HG03139 (cell line): ENCODE results near the gene CDH4.
"Not testable (repeated sequence)": the region's sequence is repeated elsewhere in the genome, so short reads cannot be mapped to it uniquely, and the experiment has no call there.

Source experiments
- ATAC-seq: cut with Tn5 transposase; IDR thresholded peaks from one replicate; pipeline ENCODE4 v1.9.1; 2021; ENCODE audit not compliant: unreplicated experiment

CDH4 gene

DNA sequence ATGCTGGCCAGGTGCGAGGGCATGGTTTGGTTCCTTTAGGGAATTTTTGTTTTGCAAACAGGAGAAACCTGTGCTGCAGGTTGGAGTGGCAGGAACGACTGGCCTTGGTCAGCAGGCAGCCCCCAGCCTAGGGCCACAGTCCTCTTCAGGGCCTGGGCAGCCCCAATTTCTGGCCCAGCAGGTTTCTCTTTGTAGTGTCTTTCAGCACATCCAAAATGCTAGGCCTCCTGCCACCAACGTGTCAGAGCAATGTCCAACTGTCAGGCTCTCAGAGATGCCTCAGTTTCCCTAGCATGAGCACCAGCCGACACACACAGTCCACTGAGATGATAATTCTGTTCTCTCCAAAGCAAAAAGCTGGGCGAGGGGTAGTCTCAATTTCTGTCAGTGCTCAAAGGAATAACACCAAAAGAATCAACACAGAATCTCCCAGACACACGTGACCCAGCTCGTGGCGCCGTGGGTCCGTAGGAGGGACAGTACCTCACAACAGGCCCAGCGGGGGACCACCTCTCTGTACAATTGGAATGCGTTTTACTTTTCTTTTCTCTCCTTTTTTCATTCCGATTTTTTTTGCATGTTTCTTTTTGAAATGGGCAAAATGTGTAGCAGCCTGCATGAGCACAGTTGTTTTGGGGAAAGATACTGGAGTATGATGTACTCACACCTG is 687.8 kb downstream of the CDH4 start:
- ATAC-seq = no peak

DNA sequence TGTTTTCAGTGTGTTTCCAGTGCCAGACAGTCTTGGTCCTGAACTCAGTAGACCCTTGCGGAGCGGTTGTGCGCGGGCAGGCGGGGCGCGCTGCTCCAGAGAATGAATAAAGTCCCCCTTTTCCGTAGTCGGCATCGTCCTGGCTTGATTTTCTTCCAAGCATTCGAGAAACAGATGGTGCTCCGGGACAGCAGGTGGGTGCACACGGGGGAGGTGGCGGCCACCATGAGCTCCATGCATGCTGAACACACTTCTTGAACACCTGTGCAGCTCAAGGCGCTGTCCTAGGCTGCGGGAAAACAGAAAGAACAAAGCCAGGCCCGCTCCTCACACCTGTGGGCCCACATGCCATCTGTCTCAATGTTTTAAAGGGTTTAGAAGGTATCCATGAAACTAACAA is 688.4 kb downstream of the CDH4 start:
- ATAC-seq = no peak

DNA sequence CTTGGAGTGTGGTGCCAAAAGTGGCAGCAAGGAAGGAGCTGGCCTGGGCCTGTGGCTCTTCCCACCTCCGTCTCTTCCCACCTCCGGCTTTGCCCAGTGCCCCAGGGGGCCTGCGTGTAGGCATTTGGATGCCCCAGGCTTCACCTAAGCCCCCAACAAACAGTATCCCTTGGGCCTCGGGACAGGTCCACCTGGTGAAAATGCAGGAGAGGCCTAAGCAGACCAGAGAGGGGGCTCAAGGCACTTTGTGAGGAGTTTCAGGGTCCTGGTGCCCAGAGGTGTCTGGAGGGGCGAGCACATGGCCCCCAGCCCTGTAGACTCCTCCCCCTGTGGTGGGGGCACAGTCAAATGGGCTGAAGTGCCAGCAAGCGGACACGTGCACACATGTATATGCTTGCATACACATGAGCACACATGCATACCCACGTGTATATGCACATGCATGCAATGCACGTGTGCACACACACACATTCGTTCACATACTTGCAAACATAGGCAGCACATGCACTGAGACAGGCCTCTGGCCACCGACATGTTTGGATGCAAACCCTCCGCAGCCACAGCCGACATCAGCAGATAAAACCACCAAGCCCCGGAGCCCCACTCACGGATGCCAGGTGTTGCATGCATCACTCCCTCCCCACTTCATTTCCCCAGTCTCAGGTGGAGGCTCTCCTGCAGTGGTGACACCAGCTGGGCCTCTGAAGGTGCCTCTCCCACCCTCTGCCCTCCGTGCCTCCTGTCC is 689.1 kb downstream of the CDH4 start:
- ATAC-seq = no peak

DNA sequence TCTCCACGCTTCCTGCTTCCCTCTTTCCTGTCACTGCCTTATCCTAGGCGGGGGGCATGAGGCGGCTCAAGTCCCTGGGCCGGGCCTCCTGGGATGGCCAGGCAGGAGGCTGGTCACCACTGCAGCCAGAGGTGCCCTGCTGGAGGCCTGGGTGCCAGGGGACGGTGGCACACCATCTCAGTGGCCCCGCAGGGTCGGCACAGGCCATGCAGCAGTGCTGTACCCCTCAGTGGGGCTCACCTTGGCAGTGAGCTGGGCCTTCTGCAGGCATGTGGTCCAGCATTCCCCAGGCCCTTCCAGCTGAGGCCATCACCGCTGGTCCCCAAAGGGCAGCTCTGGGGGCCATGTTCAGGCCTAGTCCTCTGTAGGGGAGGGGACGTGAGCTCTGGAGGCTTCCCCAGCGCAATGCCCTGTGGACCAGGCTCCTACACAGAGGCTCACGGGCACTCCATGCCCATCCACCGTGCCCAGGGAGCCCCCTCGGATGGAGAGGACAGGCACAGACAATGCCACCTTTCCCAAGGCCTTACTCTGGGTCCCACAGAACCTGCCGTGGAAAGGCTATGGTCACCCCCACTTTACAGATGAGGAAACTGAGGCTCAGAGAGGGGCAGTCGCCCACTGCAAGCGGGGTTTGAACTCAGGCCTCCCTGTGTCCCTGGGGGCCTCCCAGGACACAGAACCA is 689.8 kb downstream of the CDH4 start:
- ATAC-seq = no peak

DNA sequence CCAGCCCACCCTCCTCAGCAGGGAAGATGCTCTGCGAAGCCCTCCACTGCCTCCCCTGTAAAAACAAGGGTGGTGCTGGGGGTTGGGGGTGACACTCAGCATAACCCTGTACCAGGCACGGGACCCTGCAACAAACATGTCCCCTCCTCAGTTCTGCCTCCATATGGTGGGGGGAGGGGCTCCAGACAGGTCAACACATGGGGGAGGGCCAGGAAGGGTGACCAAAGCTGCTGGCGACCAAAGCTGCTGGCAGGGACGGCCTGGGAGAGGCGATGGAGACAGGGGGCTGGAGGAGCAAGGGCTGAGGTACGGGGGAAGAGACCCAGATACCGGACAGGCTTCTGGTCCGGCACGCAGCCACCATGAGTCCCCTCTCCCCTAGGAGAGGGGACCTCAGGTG is 690.5 kb downstream of the CDH4 start:
- ATAC-seq = no peak

DNA sequence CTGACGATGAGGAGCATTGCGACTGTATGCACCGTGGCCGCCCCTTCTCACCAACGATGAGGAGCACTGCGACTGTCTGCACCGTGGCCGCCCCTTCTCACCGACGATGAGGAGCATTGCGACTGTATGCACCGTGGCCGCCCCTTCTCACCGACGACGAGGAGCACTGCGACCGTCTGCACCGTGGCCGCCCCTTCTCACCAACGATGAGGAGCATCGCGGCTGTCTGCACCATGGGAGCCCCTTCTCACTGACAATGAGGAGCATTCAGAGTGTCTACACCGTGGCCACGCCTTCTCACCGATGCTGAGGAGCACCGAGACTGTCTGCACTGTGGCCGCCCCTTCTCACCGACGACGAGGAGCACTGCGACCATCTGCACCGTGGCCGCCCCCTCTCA is 692.9 kb downstream of the CDH4 start:
- ATAC-seq = not testable (repeated sequence)

DNA sequence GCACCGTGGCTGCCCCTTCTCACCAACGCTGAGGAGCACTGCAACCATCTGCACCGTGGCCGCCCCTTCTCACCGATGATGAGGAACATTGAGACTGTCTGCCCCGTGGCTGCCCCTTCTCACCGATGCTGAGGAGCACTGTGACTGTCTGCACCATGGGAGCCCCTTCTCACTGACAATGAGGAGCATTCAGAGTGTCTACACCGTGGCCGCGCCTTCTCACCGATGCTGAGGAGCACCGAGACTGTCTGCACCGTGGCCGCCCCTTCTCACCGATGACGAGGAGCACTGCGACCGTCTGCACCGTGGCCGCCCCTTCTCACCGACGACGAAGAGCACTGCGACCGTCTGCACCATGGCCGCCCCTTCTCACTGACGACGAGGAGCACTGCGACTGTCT is 693.4 kb downstream of the CDH4 start:
- not testable (repeated sequence) for ATAC-seq

DNA sequence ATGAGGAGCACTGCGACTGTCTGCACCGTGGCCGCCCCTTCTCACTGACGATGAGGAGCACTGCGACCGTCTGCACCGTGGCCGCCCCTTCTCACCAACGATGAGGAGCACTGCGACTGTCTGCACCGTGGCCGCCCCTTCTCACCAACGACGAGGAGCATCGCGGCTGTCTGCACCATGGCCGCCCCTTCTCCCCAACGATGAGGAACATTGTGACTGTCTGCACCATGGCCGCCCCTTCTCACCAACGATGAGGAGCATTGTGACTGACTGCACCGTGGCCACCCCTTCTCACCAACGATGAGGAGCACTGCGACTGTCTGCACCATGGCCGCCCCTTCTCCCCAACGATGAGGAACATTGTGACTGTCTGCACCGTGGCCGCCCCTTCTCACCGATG is 696.0 kb downstream of the CDH4 start:
- not testable (repeated sequence) for ATAC-seq

DNA sequence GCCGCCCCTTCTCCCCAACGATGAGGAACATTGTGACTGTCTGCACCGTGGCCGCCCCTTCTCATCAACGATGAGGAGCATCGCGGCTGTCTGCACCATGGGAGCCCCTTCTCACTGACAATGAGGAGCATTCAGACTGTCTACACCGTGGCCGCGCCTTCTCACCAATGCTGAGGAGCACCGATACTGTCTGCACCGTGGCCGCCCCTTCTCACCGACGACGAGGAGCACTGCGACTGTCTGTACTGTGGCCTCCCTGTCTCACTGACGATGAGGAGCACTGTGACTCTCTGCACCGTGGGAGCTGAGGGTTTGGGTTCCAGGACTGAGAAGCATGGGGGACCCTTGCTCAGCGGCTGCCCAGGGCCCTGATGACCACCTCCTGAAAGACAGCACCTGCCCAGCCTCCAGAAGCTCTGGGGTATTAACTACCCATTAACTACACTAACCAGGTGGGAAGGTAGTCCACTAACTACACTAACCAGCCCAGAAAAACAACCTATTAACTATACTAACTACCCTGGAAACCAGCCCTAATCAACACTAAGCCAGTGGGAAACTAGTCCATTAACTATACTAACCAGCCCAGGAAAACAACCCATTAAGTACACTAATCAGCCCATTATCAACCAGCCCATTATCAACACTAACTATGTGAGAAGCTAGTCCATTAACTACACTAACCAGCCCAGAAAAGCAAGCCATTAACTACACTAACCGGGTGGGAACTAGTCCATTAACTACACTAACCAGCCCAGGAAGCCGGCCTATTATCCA is 696.7 kb downstream of the CDH4 start:
- ATAC-seq = no peak

DNA sequence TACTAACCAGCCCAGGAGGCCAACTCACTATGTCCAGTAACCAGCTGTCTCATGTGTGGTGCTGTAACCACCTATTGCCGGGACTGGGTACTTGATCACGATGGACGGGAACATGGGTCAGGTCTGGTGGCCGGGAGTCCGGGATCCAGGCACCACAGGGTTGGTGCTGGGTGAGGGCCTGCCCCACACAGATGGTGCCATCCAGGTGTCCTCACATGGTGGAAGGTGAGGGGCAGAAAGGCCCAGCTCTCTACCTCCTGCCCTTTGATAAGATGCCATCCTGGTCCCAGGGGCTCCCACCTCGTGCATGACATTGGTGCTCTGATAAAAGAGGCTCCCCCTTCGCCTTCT is 697.3 kb downstream of the CDH4 start:
- ATAC-seq = no peak

DNA sequence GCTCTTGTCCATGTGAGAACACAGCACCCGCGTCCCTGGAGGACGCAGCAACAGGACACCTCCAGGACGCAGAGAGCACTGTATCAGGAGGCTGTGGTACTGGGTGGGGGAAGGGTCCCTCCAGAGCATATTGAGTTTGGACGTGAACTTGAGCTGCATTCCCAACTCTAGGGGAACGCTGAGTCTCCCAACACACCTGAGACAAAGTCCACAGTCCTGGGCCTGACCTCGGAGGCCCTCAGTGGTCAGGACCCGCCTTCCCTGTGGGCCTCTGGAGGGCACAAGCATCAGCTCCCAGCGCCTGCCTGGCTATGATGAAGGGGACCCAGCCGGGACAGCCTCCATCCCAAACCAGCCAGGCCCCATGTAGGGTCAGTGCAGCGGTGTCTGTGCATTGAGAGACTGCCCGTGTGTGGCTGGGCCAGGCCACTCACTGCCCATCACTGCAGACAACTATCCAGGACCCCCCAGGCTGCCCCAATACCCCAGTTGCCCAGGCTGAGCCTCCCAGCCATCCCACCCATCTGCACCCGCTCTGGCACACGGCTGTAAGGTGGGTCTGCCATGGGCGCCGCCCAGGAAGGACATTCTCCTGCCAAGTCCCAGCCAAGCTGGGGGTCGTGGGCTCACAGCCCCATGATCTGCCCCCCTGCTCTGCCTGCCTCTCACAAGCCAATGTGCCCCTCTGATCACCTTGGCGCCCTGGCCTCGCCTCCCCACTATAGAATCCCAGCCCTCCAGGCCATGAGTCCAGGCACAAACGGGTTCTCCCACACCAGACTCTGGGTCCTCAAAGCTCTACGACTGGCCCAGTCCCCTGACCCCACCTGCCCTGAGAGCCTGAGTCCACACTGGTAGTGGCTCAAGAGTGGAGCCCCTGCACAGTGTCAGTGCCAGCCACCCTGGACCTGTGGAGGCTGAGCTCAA is 697.9 kb downstream of the CDH4 start:
- ATAC-seq = no peak

DNA sequence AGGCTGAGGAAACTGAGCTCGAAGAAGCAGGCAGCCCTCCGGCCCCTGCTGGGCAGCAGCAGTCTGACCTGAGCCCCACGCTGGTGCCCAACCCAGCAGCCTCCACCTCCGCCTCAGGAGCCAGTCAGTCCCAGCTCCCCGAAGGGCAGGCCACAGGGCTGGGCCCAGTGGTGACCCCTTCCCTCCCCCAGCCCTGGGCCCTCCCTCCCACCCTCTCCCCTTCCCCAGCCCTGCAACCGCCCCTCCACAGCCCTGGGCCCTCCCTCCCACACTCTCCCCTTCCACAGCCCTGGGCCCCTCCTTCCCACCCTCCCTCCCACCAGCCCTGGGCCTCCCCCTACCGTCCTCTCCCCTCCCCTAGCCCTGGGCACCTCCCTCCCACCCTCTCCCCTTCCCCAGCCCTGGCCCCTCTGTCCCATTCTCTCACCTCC is 698.6 kb downstream of the CDH4 start:
- ATAC-seq = no peak

DNA sequence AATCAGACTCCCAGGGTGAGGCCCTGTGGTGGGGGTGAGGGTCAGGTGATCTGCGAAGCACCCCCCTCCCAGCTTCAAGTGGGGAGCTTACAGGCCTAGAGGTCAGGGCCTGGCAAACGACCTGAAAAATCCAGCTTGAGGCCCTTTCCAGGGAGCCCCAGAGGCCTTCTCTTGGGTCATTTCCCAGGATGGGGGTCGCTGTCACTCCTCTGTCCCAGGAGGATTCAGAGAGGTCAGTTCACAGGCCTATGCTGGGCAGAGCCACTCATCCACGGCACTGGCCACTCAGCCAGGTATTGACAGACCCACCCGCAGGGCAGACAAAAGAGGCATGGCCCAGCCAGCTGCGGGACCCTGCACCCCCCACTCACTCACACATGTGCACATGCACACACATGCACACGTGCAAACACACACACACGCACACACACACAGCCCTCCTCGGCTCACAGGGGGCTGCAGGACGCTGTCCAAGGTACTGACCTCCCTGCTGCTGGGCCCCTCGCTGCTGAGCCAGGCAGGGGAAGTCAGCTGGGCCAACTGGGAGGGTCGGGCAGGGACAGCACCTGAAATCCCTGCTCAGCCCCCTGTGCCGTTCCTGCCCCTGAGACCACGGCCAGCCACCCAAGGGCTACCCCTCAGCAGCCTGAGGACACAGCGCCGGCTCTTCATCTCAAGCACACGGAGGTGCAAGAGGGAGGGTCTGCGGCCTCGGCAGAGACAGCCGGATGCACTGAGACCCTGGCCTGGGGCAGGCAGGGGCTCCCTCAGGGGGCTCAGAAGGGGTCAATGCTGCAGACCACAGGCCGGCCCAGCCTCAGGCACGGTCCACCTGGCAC is 699.9 kb downstream of the CDH4 start:
- no peak for ATAC-seq

DNA sequence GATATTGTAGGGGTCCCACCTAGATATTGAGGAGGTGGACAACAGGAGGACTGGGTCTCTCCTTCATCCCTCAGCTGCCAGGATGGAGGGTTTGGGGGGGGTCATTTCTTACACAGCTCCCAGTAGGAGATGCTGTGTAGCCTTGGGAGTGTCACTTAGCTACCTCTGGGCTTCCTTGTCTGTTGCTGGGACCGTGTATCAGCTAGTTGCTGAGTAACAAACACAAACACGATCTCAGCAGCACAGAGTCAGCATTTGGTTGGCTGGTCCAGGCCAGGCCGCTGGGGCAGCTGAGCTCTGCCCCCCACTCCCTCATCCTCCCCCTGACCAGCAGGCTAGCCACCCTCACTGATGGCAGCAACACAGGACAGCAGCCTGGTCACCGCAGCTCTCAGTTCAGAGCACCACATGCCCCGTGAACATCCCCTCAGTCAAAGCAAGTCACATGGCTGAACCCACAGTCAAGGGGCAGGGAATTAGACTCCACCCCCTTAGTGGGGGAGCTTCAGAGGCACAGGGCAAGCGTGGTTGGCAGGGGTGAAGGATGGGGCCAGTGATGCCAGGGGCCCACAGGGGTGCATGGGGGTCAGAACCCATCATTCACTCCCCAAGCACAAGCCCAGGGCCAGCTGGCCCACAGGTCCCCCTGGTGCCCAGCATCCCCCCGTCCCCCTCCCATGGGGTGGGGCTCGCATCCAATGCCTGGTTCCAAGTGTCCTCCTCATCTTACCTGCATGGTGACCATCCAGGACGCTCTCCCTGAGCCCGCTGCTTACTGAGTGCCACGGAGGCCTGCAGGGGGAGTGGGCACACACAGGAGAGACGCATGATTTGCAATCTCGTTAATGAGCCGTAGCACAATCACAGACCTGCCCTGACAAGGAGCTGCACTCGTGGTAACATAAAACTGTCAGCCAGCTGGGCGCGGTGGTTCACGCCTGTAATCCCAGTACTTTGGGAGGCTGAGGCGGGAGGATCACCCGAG is 701.3 kb downstream of the CDH4 start:
- ATAC-seq = no peak

DNA sequence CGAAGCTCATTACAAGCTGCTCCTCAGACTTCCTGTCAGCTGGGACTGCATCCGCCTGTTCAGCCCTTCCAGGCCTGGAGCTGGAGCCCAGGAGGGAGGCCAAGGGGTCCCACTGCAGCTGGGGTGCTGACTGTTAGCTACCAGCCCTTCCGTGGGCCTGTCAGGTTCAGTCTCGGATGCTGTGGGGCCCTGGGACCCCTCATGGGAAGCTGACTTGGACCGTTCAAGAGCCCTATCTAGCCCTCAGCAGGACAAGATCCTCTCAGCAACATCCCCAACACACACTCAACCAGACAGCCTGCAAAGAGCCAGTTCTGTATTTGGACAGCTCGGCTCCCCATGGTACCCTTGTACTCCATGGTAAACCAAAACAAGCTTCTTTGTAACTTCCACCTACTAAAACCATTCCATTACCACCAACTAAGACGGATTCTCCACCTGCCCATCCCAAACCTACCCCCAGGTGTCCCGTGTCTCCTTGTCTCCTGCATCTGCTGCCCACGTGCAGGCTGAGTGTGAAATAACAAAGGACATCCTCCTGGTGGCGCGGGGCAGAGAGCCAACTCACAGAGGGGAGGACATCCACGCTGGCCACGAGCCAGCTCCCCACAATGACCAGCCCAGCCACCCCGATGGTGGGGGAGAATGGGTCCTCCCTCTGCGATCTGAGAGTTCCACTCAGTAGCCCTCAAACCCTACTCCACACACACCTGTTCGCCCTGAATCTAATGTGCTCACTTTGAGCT is 702.4 kb downstream of the CDH4 start:
- ATAC-seq = no peak

DNA sequence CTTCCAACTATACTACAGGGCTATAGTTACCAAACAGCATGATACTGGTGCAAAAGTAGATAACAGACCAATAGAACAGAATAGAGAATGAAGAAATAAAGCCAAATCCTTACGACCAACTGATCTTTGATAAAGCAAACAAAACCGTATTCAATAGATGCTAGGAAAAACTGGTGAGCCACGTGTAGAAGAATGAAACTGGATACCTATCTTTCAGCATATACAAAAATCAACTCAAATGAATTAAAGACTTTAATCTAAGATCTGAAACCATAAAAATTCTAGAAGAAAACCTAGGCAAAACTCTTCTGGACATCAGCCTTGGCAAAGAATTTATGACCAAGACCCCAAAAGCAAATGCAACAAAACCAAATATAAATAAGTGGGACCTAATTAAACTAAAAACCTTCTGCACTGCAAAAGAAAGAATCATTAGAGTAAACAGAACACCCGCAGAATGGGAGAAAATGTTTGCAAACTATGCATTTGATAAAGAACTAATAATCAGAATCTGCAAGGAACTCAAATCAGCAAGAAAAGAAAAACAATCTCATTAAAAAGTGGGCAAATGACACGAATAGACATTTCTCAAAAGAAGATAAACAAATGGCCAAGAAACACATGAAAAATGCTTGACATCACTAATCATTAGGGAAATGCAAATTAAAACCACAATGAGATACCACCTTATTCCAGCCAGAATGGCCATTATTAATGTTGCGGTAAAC is 703.8 kb downstream of the CDH4 start:
- ATAC-seq = no peak
